Esophagus muscularis mucosa (tissue), 4 donors: ENCODE data around the gene YPEL2. TPM values are rescaled to one million over a fixed set of nuclear protein-coding genes. Genes with fewer than 3 reads are reported as not detected.

ENCODE experiments used
- DNase-seq: peaks from one replicate; pipeline ENCODE4 v3.0.0-alpha.2; 2017; ENCODE audit errors: extremely low spot score
- H3K27ac ChIP-seq, 4 donors: fragments of 200-600 bp; sonication (generic); replicated peaks in 1 of 4; 1 replicate in 3 of 4; 2 replicates in 1 of 4; pipeline ENCODE4 v1.5.1; 2016 to 2019; ENCODE audit warnings: mild to moderate bottlenecking in 1 of 4
- H3K27me3 ChIP-seq, 4 donors: fragments of 200-600 bp; sonication (generic); one replicate each; pipeline versions ENCODE4 v1.5.1 to v1.6.0; 2016 to 2019
- H3K36me3 ChIP-seq, 4 donors: fragments of 200-600 bp; sonication (generic); one replicate each; pipeline ENCODE4 v1.5.1; 2016 to 2019
- H3K4me1 ChIP-seq, 4 donors: fragments of 200-600 bp; sonication (generic); one replicate each; pipeline ENCODE4 v1.5.1; 2016 to 2019
- H3K4me3 ChIP-seq, 4 donors: fragments of 200-600 bp; sonication (generic); 1 replicate in 2 of 4; 2 replicates in 2 of 4; pipeline ENCODE4 v1.5.1; 2016 to 2019; ENCODE audit warnings: mild to moderate bottlenecking in 4 of 4, moderate library complexity in 1 of 4
- H3K9me3 ChIP-seq, 4 donors: fragments of 200-600 bp; sonication (generic); 1 replicate in 3 of 4; 2 replicates in 1 of 4; pipeline ENCODE4 v1.5.1; 2016 to 2019
- EP300 ChIP-seq: sonication (generic); formaldehyde crosslinking; IDR thresholded peaks from one replicate; pipeline ENCODE4 v1.6.1; 2017; ENCODE audit warnings: antibody characterized with exemption
- POLR2A ChIP-seq: fragments of 450-650 bp; IDR thresholded peaks from one replicate; pipeline ENCODE4 v1.6.1; 2017; ENCODE audit warnings: antibody characterized with exemption, moderate library complexity, mild to moderate bottlenecking, low read depth
- POLR2AphosphoS5 ChIP-seq, 2 donors: sonication (generic); formaldehyde crosslinking; IDR thresholded peaks; one replicate each; pipeline ENCODE4 v1.6.1; 2017; ENCODE audit warnings: antibody characterized with exemption in 2 of 2
- WGBS: methylation state at CpG from one replicate; pipeline ENCODE4 v1.1.5; 2018; 5-methylcytosine and 5-hydroxymethylcytosine counted together
- intact Hi-C: fragments of 100-400 bp; cut with DNase I; formaldehyde crosslinking; loops from one replicate; pipeline ENCODE4 v1.15.1; 2023
- small RNA-seq, 3 donors: library from RNA; depleted of rRNA; stranded (forward); fragments of <200 nt; gene quantifications; one replicate each; pipeline ENCODE3, GENCODE V24; 2016
- total RNA-seq, 4 donors: library from RNA; depleted of rRNA; stranded (reverse); fragments of >200 nt; gene quantifications; one replicate each; pipeline versions ENCODE4 v1.1.0 to v1.2.1, GENCODE V29; 2016
- TF ChIP-seq, protein P1 (sequence below), 3 experiments: fragments of 200-600 bp in 2 of 3; fragments of 450-650 bp in 1 of 3; sonication (generic) in 2 of 3; IDR thresholded peaks; one replicate each; pipeline ENCODE4 v1.5.1; 2017 to 2019; ENCODE audit warnings: antibody characterized with exemption in 3 of 3, mild to moderate bottlenecking in 2 of 3, moderate library complexity in 1 of 3

The YPEL2 gene
- total RNA-seq, 4 donors from 2014 or later = 27.7 to 62.9 (median 28.8) TPM

DNA sequence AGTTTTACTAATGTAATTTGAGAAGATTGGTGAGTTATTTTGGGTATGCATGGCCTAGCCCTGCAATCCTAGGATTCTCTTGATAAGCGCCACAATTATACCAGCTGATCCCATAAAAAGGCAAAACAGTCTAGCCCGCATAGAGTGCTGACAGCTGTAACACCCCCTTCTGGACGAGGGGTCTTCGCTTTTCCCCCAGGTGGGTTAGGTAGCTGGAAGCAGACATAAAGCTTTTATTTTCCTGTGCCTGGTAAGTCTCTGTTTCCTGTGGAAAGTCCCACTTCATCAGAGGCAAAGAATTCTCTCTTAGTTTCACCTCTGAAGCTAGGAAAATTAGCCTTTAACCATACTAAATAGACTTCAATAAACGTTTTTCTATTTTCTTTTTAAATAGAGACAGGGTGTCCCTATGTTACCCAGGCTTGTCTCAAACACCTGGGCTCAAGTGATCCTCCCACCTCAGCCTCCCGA lies 108.3 kb downstream of the YPEL2 start:
- peak overlapping the region; percentile 74 to 79 (median 76) for H3K27ac ChIP-seq
- H3K4me1 ChIP-seq = peaks cover 29 to 55% (median 39%) of the 10 kb centered on the region in 4 donors
- intact Hi-C loops = loop anchor here (1.0 to 10.0 kb wide), 3 partner anchors 125 to 217 kb away; partner anchors contain the start of genes DHX40 and GDPD1
- TF ChIP-seq, protein P1, sequence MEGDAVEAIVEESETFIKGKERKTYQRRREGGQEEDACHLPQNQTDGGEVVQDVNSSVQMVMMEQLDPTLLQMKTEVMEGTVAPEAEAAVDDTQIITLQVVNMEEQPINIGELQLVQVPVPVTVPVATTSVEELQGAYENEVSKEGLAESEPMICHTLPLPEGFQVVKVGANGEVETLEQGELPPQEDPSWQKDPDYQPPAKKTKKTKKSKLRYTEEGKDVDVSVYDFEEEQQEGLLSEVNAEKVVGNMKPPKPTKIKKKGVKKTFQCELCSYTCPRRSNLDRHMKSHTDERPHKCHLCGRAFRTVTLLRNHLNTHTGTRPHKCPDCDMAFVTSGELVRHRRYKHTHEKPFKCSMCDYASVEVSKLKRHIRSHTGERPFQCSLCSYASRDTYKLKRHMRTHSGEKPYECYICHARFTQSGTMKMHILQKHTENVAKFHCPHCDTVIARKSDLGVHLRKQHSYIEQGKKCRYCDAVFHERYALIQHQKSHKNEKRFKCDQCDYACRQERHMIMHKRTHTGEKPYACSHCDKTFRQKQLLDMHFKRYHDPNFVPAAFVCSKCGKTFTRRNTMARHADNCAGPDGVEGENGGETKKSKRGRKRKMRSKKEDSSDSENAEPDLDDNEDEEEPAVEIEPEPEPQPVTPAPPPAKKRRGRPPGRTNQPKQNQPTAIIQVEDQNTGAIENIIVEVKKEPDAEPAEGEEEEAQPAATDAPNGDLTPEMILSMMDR (IDR thresholded peaks at IDR 0.05) = no peak
- no peak for TF ChIP-seq POLR2A
- no peak for TF ChIP-seq POLR2AphosphoS5 (IDR thresholded peaks at IDR 0.05)
- no peak for TF ChIP-seq EP300
- no peak for DNase-seq
- H3K4me3 ChIP-seq = no peak overlapping the region
- 60% methylated on average over 6 of the region's 6 CpGs for WGBS
- H3K9me3 ChIP-seq = no peaks in the 10 kb centered on the region
- no peaks in the 10 kb centered on the region for H3K27me3 ChIP-seq
- no peaks in the 10 kb centered on the region for H3K36me3 ChIP-seq

DNA sequence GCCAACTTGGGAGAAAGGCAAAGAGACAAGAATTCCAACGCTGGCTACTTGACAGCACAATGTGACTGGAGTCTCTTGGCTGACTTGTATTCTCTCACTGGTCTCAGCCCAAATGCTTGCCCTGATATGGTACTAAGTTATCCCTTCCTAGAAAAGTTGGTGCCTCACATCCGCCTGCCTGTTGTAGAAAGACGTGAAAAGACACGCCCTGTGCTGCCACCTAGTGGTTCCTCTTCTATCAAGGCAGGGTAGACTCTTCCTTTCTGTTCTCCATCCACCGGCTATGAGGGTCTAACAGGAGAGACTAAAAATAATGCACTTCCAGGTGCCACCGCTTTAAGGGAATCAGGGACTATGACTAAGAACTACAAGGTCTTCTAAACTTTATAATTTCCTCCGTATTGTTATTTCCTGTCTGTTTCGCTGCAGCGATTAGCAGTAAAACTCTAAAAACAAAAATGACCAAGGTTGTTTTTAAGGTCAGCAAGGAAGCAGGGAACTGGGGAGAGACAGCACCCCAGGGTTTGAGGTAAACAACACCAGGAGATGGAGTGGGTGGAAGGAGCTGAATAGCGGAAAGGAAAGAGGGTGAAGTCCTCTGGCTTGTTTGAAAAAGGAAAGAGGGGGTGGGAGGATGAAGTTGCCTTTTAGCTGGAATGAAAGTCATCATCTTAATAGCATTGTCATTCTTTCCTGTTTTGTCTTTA lies 109.5 kb downstream of the YPEL2 start:
- Histone ChIP-seq H3K4me1 (peaks cover 29 to 43% (median 31%) of the 10 kb centered on the region in 4 donors), H3K4me3 (peak overlapping the region in 3 of 4 donors; percentile 15 to 30 (median 15)), H3K9me3 (no peaks in the 10 kb centered on the region), H3K27ac (peak overlapping the region; percentile 74 to 79 (median 76)), H3K27me3 (no peaks in the 10 kb centered on the region), H3K36me3 (no peaks in the 10 kb centered on the region)
- DNase-seq = peak; percentile 97
- TF ChIP-seq POLR2AphosphoS5 (IDR thresholded peaks at IDR 0.05) (peak; percentile 69 to 85), POLR2A (no peak), EP300 (no peak)
- TF ChIP-seq, protein P1 (IDR thresholded peaks at IDR 0.05) = peak; percentile 83 to 94 (median 91)
- 6% methylated on average over 10 of the region's 10 CpGs for WGBS
- intact Hi-C loops = loop anchor here (1.0 to 10.0 kb wide), 4 partner anchors 112 to 219 kb away; partner anchors contain the start of genes DHX40 and GDPD1

DNA sequence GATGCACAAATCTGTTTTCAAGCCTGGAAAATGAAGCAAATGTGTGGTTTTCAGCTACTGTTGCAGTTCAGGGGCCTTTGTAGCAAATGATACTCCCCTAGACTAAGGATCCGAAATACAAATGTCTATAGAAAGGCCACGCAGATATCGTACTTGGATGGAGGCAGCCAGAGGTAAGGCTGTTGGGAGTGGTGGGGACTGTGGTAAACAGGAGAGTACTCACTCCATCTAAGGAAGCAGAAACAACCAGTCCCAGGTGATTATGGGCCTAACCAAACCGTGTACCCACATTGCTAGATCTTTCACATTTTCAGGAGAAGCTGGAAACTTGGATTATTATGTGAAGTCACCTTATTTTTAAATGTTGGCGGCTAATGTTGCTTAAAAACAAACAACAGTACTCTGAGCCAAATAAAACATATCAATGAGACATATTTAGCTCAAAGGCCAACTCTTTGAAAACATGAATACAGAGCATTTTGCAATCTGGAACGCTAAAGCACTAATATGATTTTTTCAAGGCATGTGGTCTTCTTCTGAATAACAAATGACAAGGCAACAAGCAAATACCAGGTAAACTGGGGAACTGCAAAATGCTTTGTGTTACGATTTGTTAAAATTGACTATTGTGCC lies 110.1 kb downstream of the YPEL2 start:
- H3K36me3 ChIP-seq = no peaks in the 10 kb centered on the region
- intact Hi-C loops = loop anchor here (1.0 to 10.0 kb wide), 3 partner anchors 112 to 219 kb away; partner anchors contain the start of genes DHX40 and GDPD1
- no peak for TF ChIP-seq POLR2AphosphoS5 (IDR thresholded peaks at IDR 0.05)
- TF ChIP-seq, protein P1 (IDR thresholded peaks at IDR 0.05) = no peak
- no peaks in the 10 kb centered on the region for H3K27me3 ChIP-seq
- 72% methylated on average over 7 of the region's 7 CpGs for WGBS
- peak overlapping the region; percentile 71 to 79 (median 76) for H3K27ac ChIP-seq
- H3K4me3 ChIP-seq = no peak overlapping the region
- no peaks in the 10 kb centered on the region for H3K9me3 ChIP-seq
- no peak for DNase-seq
- peaks cover 29 to 42% (median 31%) of the 10 kb centered on the region in 4 donors for H3K4me1 ChIP-seq

DNA sequence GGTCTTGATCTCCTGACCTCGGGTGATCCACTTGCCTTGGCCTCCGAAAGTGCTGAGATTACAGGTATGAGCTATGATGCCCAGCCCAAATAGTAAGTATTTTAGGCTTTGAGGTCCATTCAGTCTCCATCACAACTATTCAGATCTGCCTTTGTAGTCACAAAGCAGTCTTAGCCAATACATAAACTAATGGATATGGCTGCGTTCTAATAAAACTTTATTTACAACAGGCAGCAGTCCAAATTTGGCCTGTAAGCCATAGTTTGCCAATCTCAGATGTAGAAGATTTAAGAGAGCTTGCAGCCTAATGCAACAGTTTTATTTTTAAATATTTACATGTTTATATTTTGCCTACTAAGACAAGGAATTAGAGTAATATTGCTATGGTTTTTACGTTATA lies 111.7 kb downstream of the YPEL2 start:
- Histone ChIP-seq H3K4me3 (no peak overlapping the region), H3K27ac (no peak overlapping the region), H3K9me3 (no peaks in the 10 kb centered on the region), H3K4me1 (peaks cover 20 to 33% (median 23%) of the 10 kb centered on the region in 4 donors), H3K27me3 (no peaks in the 10 kb centered on the region), H3K36me3 (no peaks in the 10 kb centered on the region)
- DNase-seq = no peak
- 94% methylated on average over 4 of the region's 4 CpGs for WGBS
- intact Hi-C loops = loop anchor here (5.0 to 10.0 kb wide), 2 partner anchors 122 to 221 kb away; partner anchors contain the start of genes DHX40 and GDPD1
- TF ChIP-seq POLR2A (no peak), POLR2AphosphoS5 (IDR thresholded peaks at IDR 0.05) (no peak), EP300 (no peak)
- TF ChIP-seq, protein P1 (IDR thresholded peaks at IDR 0.05) = no peak

Small RNA genes within 50 kb of the gene (small RNA-seq; reads per million reads assigned to genes)
- 0 reads per million in 3 donors for gene MIR4729

Other genes starting within 250 kb of the YPEL2 start
- gene TRIM37, start 224.8 kb upstream of the YPEL2 start, total RNA-seq = 10 to 100 TPM; 23.4 to 27.5 (median 25.3) TPM
- gene SKA2, start 176.5 kb upstream of the YPEL2 start, total RNA-seq = 10 to 100 TPM; 33.0 to 61.9 (median 35.6) TPM
- 100 to 1,000 TPM in 1 of 4 donors, 1 to 10 TPM in 1, under 1 TPM in 2; 0.32 to 110 (median 0.87) TPM for gene PRR11, start 175.9 kb upstream of the YPEL2 start, total RNA-seq
- gene SMG8, start 121.6 kb upstream of the YPEL2 start, total RNA-seq = 10 to 100 TPM in 1 of 4 donors, 1 to 10 TPM in 3; 7.9 to 13.5 (median 9.6) TPM
- gene GDPD1, start 111.1 kb upstream of the YPEL2 start, total RNA-seq = 1 to 10 TPM in 2 of 4 donors, under 1 TPM in 2; 0.75 to 2.0 (median 1.00) TPM
- gene DHX40, start 234.0 kb downstream of the YPEL2 start, total RNA-seq = 10 to 100 TPM; 32.4 to 48.0 (median 44.3) TPM